ENCODE results near the gene TTC34. TPM values are rescaled to one million over a fixed set of nuclear protein-coding genes. Genes with fewer than 3 reads are reported as not detected.

Gene TTC34
- total RNA-seq, 1 experiment from 2014 or later, result 1.3 TPM

DNA sequence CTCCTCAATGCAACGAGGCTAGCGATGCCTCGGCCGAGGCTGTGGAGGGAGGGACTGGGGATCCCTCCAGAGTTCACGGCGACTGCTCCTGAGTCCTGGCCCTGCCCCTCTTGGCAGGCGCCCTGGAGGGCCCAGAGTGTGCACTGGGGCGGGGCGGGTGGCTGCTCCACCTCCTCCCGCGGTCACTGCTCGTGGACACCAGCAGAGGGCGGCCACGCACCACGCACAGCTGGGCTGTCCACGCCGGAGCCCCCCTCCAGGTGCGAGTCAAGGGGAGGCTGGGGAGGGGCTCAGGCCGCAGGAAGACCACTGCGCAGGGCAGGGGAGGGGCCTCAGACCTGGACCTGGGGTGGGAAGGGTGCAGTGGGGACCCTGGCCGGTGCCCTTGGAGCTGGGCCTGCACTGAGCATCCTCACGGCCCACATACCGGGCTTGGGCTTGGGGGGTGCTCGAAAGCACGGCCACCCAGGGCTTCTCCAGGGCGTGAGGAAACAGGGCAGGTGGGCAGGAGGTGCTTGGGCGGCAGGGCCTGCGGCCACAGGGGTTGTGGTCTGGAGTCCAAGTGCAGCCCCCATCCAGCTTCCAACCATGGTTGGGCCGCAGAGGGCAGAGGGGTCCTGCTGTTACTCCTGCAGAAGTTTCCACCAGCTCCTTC lies 20.6 kb upstream of the TTC34 start (continued):
- TF ChIP-seq, protein P1, sequence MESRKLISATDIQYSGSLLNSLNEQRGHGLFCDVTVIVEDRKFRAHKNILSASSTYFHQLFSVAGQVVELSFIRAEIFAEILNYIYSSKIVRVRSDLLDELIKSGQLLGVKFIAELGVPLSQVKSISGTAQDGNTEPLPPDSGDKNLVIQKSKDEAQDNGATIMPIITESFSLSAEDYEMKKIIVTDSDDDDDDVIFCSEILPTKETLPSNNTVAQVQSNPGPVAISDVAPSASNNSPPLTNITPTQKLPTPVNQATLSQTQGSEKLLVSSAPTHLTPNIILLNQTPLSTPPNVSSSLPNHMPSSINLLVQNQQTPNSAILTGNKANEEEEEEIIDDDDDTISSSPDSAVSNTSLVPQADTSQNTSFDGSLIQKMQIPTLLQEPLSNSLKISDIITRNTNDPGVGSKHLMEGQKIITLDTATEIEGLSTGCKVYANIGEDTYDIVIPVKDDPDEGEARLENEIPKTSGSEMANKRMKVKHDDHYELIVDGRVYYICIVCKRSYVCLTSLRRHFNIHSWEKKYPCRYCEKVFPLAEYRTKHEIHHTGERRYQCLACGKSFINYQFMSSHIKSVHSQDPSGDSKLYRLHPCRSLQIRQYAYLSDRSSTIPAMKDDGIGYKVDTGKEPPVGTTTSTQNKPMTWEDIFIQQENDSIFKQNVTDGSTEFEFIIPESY (IDR thresholded peaks at IDR 0.05; ENCODE audit: extremely low read depth, insufficient replicate concordance, low read length), result no peak
- TF ChIP-seq FOSL1 (IDR thresholded peaks at IDR 0.05; ENCODE audit: low read depth) (no peak), SP1 (IDR thresholded peaks at IDR 0.05; ENCODE audit: low read depth) (no peak), CEBPB (IDR thresholded peaks at IDR 0.05; ENCODE audit: low read depth) (no peak)
- TF ChIP-seq, protein P2, sequence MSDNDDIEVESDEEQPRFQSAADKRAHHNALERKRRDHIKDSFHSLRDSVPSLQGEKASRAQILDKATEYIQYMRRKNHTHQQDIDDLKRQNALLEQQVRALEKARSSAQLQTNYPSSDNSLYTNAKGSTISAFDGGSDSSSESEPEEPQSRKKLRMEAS (IDR thresholded peaks at IDR 0.05), result no peak

DNA sequence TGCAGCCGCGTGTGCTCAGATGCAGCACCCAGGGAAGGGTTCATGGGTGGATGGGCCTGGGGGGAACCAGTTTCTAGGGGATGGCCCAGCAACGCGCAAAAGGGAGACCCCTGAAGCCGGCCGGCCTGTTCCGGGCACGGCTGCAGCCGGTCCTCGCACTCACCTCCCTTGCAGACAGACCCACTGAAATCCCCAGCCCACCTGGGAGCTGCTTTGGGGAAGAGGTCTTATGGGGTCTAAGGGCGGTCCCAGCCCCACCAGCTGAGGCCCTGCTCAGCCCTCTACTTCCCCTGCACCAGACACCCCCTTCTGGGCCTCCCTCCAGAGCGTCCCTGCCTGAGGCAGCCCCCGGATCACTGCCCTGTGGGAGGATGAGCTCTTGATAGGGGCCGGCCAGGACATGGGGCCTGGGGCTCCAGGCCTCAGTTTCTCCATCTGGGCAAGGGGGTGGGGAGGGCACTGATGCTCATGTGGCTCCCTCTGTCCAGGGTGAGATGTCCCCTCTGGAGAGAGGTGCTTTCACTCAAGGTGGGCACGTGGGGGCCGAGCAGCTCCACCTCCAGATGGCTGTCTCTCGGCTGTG lies 20.0 kb upstream of the TTC34 start:
- Histone ChIP-seq H3K27me3 (ENCODE audit: insufficient read depth, low read length) (no peaks in the 10 kb centered on the region), H3K4me2 (ENCODE audit: low read length) (no peak overlapping the region), H3K36me3 (ENCODE audit: control insufficient read depth in 1 of 2, insufficient read depth in 2 of 2, low read length in 2 of 2) (no peaks in the 10 kb centered on the region), H4K20me1 (ENCODE audit: insufficient read depth) (no peaks in the 10 kb centered on the region), H3K27ac (ENCODE audit: low read depth, low read length) (no peak overlapping the region), H3K4me1 (ENCODE audit: control insufficient read depth in 1 of 2, insufficient read depth in 2 of 2, low read length in 2 of 2) (0 out of 4 replicates have a peak, but pooled peaks cover 0 to 2% of the 10 kb centered on the region in 2 experiments), H3K79me2 (ENCODE audit: insufficient read depth, low read length) (no peaks in the 10 kb centered on the region), H3K9me2 (ENCODE audit: insufficient read depth) (no peaks in the 10 kb centered on the region), H3K4me3 (replicated peaks in 1 of 2; ENCODE audit: low read depth in 1 of 2, low read length in 2 of 2) (no peak overlapping the region), H3K9ac (ENCODE audit: low read length) (no peak overlapping the region), H2AFZ (ENCODE audit: low read depth, low read length, poor library complexity, severe bottlenecking) (no peak overlapping the region), H3K9me3 (ENCODE audit: control insufficient read depth in 1 of 2, insufficient read depth in 1 of 2, low read depth in 1 of 2, low read length in 2 of 2) (no peaks in the 10 kb centered on the region)
- ChIA-PET POLR2A (no interaction called here), CTCF (interaction anchor here (1.0 to 2.4 kb wide), 3 partner anchors 100 to 631 kb away, joined by 6 to 17 read pairs (median 6); no protein-coding TSS in a partner anchor), RAD21 (ENCODE audit: low non-redundant PET in 1 of 2, low total read pairs in 2 of 2, uncharacterized antibody in 2 of 2, unreplicated experiment in 2 of 2) (interaction anchor here in 1 of 2 experiments (0.6 kb wide), 1 partner anchor 604 kb away, joined by 3 read pairs; no protein-coding TSS in a partner anchor)
- no TSS peak for BruUV-seq (replicated peaks)
- DNase-seq (ENCODE audit: low read depth, low spot score) (no peak), ATAC-seq (no peak)
- intact Hi-C loops (cut with micrococcal nuclease), result loop anchor here (5.0 kb wide), 1 partner anchor 191 kb away; no protein-coding TSS in a partner anchor
- TF ChIP-seq CEBPB (IDR thresholded peaks at IDR 0.05; ENCODE audit: low read depth) (no peak), SRF (IDR thresholded peaks at IDR 0.05; ENCODE audit: low read depth) (no peak), YY1 (IDR thresholded peaks at IDR 0.05; ENCODE audit: extremely low read depth, insufficient replicate concordance, low read depth, low read length) (no peak), POLR2AphosphoS5 (IDR thresholded peaks at IDR 0.05; ENCODE audit: low read depth, low read length) (no peak), EGR1 (IDR thresholded peaks at IDR 0.05; ENCODE audit: low read depth) (no peak), ZNF274 (IDR thresholded peaks at IDR 0.05; ENCODE audit: low read depth, low read length) (no peak), EZH2phosphoT487 (IDR thresholded peaks at IDR 0.05; ENCODE audit: borderline replicate concordance) (no peak), FOSL1 (IDR thresholded peaks at IDR 0.05; ENCODE audit: low read depth) (no peak), SP1 (IDR thresholded peaks at IDR 0.05; ENCODE audit: low read depth) (no peak), TCF7L2 (IDR thresholded peaks at IDR 0.05; ENCODE audit: borderline replicate concordance, extremely low read depth, insufficient read depth, insufficient read length) (no peak), EZH2 (IDR thresholded peaks at IDR 0.05) (no peak), ZFX (IDR thresholded peaks at IDR 0.05) (no peak)
- TF ChIP-seq, protein P3, sequence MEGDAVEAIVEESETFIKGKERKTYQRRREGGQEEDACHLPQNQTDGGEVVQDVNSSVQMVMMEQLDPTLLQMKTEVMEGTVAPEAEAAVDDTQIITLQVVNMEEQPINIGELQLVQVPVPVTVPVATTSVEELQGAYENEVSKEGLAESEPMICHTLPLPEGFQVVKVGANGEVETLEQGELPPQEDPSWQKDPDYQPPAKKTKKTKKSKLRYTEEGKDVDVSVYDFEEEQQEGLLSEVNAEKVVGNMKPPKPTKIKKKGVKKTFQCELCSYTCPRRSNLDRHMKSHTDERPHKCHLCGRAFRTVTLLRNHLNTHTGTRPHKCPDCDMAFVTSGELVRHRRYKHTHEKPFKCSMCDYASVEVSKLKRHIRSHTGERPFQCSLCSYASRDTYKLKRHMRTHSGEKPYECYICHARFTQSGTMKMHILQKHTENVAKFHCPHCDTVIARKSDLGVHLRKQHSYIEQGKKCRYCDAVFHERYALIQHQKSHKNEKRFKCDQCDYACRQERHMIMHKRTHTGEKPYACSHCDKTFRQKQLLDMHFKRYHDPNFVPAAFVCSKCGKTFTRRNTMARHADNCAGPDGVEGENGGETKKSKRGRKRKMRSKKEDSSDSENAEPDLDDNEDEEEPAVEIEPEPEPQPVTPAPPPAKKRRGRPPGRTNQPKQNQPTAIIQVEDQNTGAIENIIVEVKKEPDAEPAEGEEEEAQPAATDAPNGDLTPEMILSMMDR (IDR thresholded peaks at IDR 0.05 in 2 of 3, conservative IDR thresholded peaks at IDR 0.05 in 1 of 3; ENCODE audit: borderline replicate concordance in 1 of 3, insufficient read depth in 1 of 3, low read depth in 2 of 3, low read length in 2 of 3), result no peak
- TF ChIP-seq, protein P1 (IDR thresholded peaks at IDR 0.05; ENCODE audit: extremely low read depth, insufficient replicate concordance, low read length), result no peak
- TF ChIP-seq, protein P4, sequence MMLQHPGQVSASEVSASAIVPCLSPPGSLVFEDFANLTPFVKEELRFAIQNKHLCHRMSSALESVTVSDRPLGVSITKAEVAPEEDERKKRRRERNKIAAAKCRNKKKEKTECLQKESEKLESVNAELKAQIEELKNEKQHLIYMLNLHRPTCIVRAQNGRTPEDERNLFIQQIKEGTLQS (IDR thresholded peaks at IDR 0.05), result no peak
